Measurements from ENCODE around the gene RAB6A.

The RAB6A gene

DNA sequence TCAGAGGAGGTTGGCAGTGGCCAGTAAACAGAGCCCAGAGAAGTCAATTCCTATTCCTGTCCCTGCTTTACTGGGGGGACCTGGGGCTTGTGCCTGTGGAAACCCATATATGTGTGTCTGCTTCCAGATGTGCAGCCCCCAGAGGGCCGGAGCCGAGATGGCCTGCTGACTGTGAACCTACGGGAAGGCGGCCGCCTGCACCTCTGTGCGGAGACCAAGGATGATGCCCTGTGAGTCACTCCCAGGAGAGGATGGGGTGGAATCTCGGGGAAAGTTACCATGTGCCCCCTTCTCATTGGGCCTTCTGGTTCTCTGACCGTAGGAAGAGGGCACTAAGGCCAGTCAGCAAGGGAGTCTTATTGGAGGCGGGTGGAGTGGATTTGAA is 109.2 kb downstream of the RAB6A start:
- Mint-ChIP-seq H3K36me3 (ENCODE audit: low read depth) (no peaks in the 10 kb centered on the region), H3K4me1 (peaks cover 20% of the 10 kb centered on the region), H3K27me3 (ENCODE audit: low read depth) (peaks cover 24% of the 10 kb centered on the region), H3K4me3 (no peak overlapping the region), H3K27ac (no peak overlapping the region), H3K9me3 (no peaks in the 10 kb centered on the region)
- TF ChIP-seq, protein P1, sequence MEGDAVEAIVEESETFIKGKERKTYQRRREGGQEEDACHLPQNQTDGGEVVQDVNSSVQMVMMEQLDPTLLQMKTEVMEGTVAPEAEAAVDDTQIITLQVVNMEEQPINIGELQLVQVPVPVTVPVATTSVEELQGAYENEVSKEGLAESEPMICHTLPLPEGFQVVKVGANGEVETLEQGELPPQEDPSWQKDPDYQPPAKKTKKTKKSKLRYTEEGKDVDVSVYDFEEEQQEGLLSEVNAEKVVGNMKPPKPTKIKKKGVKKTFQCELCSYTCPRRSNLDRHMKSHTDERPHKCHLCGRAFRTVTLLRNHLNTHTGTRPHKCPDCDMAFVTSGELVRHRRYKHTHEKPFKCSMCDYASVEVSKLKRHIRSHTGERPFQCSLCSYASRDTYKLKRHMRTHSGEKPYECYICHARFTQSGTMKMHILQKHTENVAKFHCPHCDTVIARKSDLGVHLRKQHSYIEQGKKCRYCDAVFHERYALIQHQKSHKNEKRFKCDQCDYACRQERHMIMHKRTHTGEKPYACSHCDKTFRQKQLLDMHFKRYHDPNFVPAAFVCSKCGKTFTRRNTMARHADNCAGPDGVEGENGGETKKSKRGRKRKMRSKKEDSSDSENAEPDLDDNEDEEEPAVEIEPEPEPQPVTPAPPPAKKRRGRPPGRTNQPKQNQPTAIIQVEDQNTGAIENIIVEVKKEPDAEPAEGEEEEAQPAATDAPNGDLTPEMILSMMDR (IDR thresholded peaks at IDR 0.05; ENCODE audit: unreplicated experiment in 3 of 3), result no peak

DNA sequence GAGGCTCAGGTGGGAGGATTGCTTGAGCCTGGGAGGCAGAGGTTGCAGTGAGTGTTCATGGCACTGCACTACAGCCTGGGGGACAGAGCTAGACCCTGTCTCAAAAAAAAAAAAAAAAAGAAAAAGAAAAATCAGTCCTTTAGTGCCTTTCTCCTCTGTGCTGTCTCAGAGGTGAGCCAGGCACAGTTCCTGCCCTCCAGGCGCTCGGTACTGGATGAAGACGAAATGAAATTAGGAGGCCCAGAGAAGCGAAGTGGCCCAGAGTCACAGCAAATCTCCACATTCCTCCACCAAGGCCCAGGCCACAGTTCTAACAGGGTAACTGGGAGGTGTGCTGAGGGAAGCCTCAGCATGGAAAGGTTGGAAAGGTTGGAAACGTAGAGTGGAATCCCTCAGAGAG is 109.6 kb downstream of the RAB6A start:
- H3K27ac Mint-ChIP-seq, result no peak overlapping the region
- peaks cover 22% of the 10 kb centered on the region for H3K4me1 Mint-ChIP-seq
- H3K36me3 Mint-ChIP-seq (ENCODE audit: low read depth), result no peaks in the 10 kb centered on the region
- H3K4me3 Mint-ChIP-seq, result no peak overlapping the region
- TF ChIP-seq, protein P1 (IDR thresholded peaks at IDR 0.05; ENCODE audit: unreplicated experiment in 3 of 3), result no peak
- H3K9me3 Mint-ChIP-seq, result no peaks in the 10 kb centered on the region
- H3K27me3 Mint-ChIP-seq (ENCODE audit: low read depth), result peaks cover 25% of the 10 kb centered on the region

DNA sequence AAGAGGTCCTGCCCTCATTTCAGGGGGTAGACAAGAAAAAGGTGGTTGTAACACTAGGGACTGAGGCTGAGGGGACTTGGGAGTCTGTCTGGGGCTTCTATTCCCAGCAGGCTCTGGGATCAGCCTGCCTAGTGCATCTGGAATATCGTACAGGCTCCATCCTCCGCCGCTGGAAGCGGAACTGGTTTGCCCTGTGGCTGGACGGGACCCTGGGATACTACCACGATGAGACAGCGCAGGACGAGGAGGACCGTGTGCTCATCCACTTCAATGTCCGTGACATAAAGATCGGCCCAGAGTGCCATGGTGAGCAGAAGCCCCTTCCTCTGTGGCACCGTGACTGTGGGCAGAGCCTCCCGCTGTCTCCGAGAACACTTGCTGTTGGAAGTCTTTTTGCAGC is 110.5 kb downstream of the RAB6A start:
- peaks cover 28% of the 10 kb centered on the region for H3K4me1 Mint-ChIP-seq
- H3K27me3 Mint-ChIP-seq (ENCODE audit: low read depth), result peaks cover 34% of the 10 kb centered on the region
- no peak overlapping the region for H3K27ac Mint-ChIP-seq
- H3K4me3 Mint-ChIP-seq, result no peak overlapping the region
- TF ChIP-seq, protein P1 (IDR thresholded peaks at IDR 0.05; ENCODE audit: unreplicated experiment in 3 of 3), result no peak
- no peaks in the 10 kb centered on the region for H3K36me3 Mint-ChIP-seq (ENCODE audit: low read depth)
- no peaks in the 10 kb centered on the region for H3K9me3 Mint-ChIP-seq

DNA sequence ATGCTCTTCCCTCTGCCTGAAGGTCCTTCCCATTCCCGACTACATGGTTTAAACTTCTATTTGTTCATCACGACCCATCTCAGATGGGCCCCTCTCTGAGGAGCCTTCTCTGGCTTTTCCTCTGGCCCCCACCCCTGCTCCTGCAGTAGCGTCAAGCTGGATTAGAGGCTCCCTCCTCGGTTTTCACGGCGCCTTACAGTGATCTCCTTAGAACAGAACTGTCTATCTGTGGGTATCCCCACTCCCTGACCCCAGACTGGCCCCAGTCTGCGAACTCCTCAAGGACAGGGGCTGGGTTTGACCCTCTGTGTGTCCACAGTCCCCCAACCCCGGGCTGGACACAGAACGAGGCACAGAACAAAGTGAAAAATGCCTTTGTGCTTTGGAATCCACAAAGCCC is 111.7 kb downstream of the RAB6A start:
- Mint-ChIP-seq H3K9me3 (no peaks in the 10 kb centered on the region), H3K4me1 (peaks cover 33% of the 10 kb centered on the region), H3K36me3 (ENCODE audit: low read depth) (no peaks in the 10 kb centered on the region), H3K4me3 (peak overlapping the region in 1 of 3 experiments; percentile 27), H3K27me3 (ENCODE audit: low read depth) (peaks cover 39% of the 10 kb centered on the region), H3K27ac (no peak overlapping the region)
- TF ChIP-seq, protein P1 (IDR thresholded peaks at IDR 0.05; ENCODE audit: unreplicated experiment in 3 of 3), result no peak

DNA sequence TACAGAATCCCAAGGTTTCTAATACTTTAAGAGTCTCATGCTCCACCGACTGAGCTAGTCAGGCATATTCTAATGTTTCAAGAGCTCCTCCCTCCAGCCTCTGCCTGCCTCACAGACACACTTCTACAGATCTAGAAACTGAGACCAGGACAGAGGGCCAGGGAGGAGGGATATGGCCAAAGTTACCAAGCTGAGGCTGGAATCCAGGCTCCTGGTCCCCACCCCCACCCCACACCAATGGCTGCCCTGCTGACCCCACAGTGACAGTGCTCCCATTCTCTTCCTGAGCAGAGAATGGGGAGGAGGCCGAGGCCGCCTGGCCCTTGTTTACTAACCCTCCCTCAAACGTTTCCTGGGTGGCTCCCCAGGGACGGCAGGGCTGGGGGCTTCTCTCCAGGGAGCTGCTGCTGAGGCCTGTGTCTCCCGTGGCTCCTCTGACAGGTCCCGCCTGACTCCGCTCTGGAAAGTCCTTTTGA is 112.3 kb downstream of the RAB6A start:
- Mint-ChIP-seq H3K4me3 (peak overlapping the region in 2 of 3 experiments; percentile 15 to 59), H3K27me3 (ENCODE audit: low read depth) (peaks cover 39% of the 10 kb centered on the region), H3K27ac (peak overlapping the region in 1 of 3 experiments; percentile 37), H3K9me3 (no peaks in the 10 kb centered on the region), H3K36me3 (ENCODE audit: low read depth) (no peaks in the 10 kb centered on the region), H3K4me1 (peaks cover 33% of the 10 kb centered on the region)
- TF ChIP-seq, protein P1 (IDR thresholded peaks at IDR 0.05; ENCODE audit: unreplicated experiment in 3 of 3), result no peak

DNA sequence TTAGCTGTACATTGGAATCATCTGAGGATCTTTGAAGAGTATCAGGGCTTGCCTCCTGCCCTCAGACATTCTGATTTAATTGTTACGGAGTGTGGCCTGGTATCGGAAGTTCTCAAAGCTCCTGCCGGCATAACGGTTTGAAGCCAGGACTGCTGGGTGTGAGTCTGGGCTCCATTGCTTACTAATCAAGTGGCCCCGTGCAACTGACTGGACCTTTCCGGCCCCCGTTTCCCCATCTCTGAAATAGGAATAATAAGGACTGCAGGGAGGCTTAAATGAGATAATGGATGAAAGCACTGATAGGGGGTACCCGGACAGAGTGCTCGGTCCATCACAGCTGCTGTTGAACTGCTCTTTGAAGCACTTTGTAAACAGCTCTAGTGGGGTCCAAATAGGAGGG is 112.8 kb downstream of the RAB6A start:
- H3K4me3 Mint-ChIP-seq, result peak overlapping the region; percentile 15 to 59 (median 24)
- TF ChIP-seq, protein P1 (IDR thresholded peaks at IDR 0.05; ENCODE audit: unreplicated experiment in 3 of 3), result no peak
- H3K36me3 Mint-ChIP-seq (ENCODE audit: low read depth), result no peaks in the 10 kb centered on the region
- H3K9me3 Mint-ChIP-seq, result no peaks in the 10 kb centered on the region
- peaks cover 38% of the 10 kb centered on the region for H3K27me3 Mint-ChIP-seq (ENCODE audit: low read depth)
- H3K4me1 Mint-ChIP-seq, result peaks cover 33% of the 10 kb centered on the region
- peak overlapping the region in 1 of 3 experiments; percentile 37 for H3K27ac Mint-ChIP-seq
